Uterus (tissue), 2 donors: ENCODE results near the gene CLSTN2.

Source experiments
- CTCF ChIP-seq, 4 experiments: fragments of 200-600 bp in 2 of 4; fragments of 450-650 bp in 2 of 4; sonication (generic) in 2 of 4; IDR thresholded peaks; one replicate each; pipeline ENCODE4 v1.5.1; 2016 to 2019; ENCODE audit warnings: antibody characterized with exemption in 4 of 4, mild to moderate bottlenecking in 2 of 4, moderate library complexity in 1 of 4
- POLR2A ChIP-seq, 2 donors: fragments of 450-650 bp; IDR thresholded peaks; one replicate each; pipeline ENCODE4 v1.6.1; 2016; ENCODE audit warnings: antibody characterized with exemption in 2 of 2, mild to moderate bottlenecking in 1 of 2, moderate library complexity in 1 of 2

- TF ChIP-seq CTCF (IDR thresholded peaks at IDR 0.05): no peak
- no peak for TF ChIP-seq POLR2A (IDR thresholded peaks at IDR 0.05)
Measured at GRCh38 chr3:140386357-140387100, 451.5 kb downstream of the CLSTN2 start.
